HCT116 (cell line): ENCODE results near the gene DEFB110. TPM values are rescaled to one million over a fixed set of nuclear protein-coding genes. Genes with fewer than 3 reads are reported as not detected.

Experiments
- ATAC-seq: fragments of 200-7000 bp; cut with Tn5 transposase; 2 replicates; pipeline ENCODE4 v1.9.1; 2020; ENCODE audit warnings: mild to moderate bottlenecking, moderate library complexity
- BruUV-seq: library from RNA; stranded (reverse); fragments of 400-500 nt; replicated peaks from 2 replicates; lab custom pipeline; 2021; lab: Mats Ljungman, UMichigan
- CTCF ChIA-PET: fragments of 300-600 bp; sonication (Branson Sonifier 250); formaldehyde crosslinking; loops from one replicate; lab custom pipeline; 2021; ENCODE audit warnings: antibody characterized with exemption; lab: Charles Lee
- POLR2A ChIA-PET: fragments of 300-600, 350-600 bp; sonication (Branson Sonifier 250); formaldehyde crosslinking; loops from one replicate; lab custom pipeline; 2021; ENCODE audit warnings: antibody characterized with exemption; lab: Charles Lee
- RAD21 ChIA-PET, 2 experiments: fragments of 300-600 bp; sonication (Branson Sonifier 250); formaldehyde crosslinking; loops; one replicate each; lab custom pipeline; 2023; ENCODE audit warnings: low total read pairs in 2 of 2; ENCODE audit not compliant: uncharacterized antibody in 2 of 2, unreplicated experiment in 2 of 2, low non-redundant PET in 1 of 2; lab: Charles Lee
- DNase-seq: peaks from one replicate; pipeline ENCODE4 v3.0.0-alpha.2; 2010; ENCODE audit warnings: low read depth, low spot score
- H2AFZ ChIP-seq: fragments of 200-600 bp; shearing (Covaris generic), sonication (generic); 2 replicates; pipeline ENCODE4 v1.6.1; 2017; ENCODE audit warnings: low read depth, mixed run types, mixed read lengths, antibody characterized with exemption, low read length; ENCODE audit not compliant: poor library complexity, severe bottlenecking
- H3K27ac ChIP-seq: 2 replicates; pipeline ENCODE4 v1.5.1; 2012; ENCODE audit warnings: low read depth, low read length
- H3K27me3 ChIP-seq: fragments of 200-600 bp; sonication (generic); 2 replicates; pipeline ENCODE4 v1.6.1; 2016; ENCODE audit warnings: mixed run types, low read length, mixed read lengths; ENCODE audit not compliant: insufficient read depth
- H3K36me3 ChIP-seq, 2 experiments: fragments of 200-500 bp in 1 of 2; fragments of 200-600 bp in 1 of 2; sonication (Bioruptor generic) in 1 of 2; sonication (generic) in 1 of 2; 2 replicates each; pipeline versions ENCODE4 v1.5.1 to v1.6.1; 2014 to 2016; ENCODE audit warnings: low read length in 2 of 2, inconsistent platforms in 1 of 2, mixed read lengths in 1 of 2, mixed run types in 1 of 2; ENCODE audit not compliant: insufficient read depth in 2 of 2, control insufficient read depth in 1 of 2
- H3K4me1 ChIP-seq, 2 experiments: fragments of 200-600 bp in 1 of 2; sonication (generic) in 1 of 2; 2 replicates each; pipeline versions ENCODE4 v1.5.1 to v1.6.1; 2012 to 2017; ENCODE audit warnings: low read length in 2 of 2, inconsistent platforms in 1 of 2, mild to moderate bottlenecking in 1 of 2, mixed read lengths in 1 of 2, mixed run types in 1 of 2, moderate library complexity in 1 of 2; ENCODE audit not compliant: insufficient read depth in 2 of 2, control insufficient read depth in 1 of 2
- H3K4me2 ChIP-seq: fragments of 200-600 bp; sonication (generic); 2 replicates; pipeline ENCODE4 v1.6.1; 2017; ENCODE audit warnings: mixed run types, low read length, mixed read lengths
- H3K4me3 ChIP-seq, 2 experiments: fragments of 200-600 bp in 1 of 2; sonication (generic) in 1 of 2; replicated peaks in 1 of 2; 2 replicates each; pipeline ENCODE4 v1.5.1; 2011 to 2016; ENCODE audit warnings: low read length in 2 of 2, control low read depth in 1 of 2, low read depth in 1 of 2, mild to moderate bottlenecking in 1 of 2, mixed read lengths in 1 of 2, mixed run types in 1 of 2
- H3K79me2 ChIP-seq: fragments of 200-600 bp; sonication (generic); 2 replicates; pipeline ENCODE4 v1.6.1; 2017; ENCODE audit warnings: mild to moderate bottlenecking, mixed run types, low read length, moderate library complexity, mixed read lengths; ENCODE audit not compliant: insufficient read depth
- H3K9ac ChIP-seq: fragments of 200-600 bp; sonication (generic); 2 replicates; pipeline ENCODE4 v1.6.1; 2016; ENCODE audit warnings: low read length, mixed read lengths
- H3K9me2 ChIP-seq: fragments of 200-600 bp; sonication (generic), shearing (Covaris generic); 2 replicates; pipeline ENCODE4 v1.6.1; 2017; ENCODE audit warnings: mixed run types, mild to moderate bottlenecking, moderate library complexity; ENCODE audit not compliant: insufficient read depth
- H3K9me3 ChIP-seq, 2 experiments: fragments of 200-500 bp in 1 of 2; fragments of 200-600 bp in 1 of 2; sonication (Bioruptor generic) in 1 of 2; sonication (generic) in 1 of 2; 2 replicates each; pipeline ENCODE4 v1.6.1; 2014 to 2017; ENCODE audit warnings: low read length in 2 of 2, mixed read lengths in 2 of 2, inconsistent platforms in 1 of 2, low read depth in 1 of 2, mild to moderate bottlenecking in 1 of 2, mixed run types in 1 of 2, moderate library complexity in 1 of 2; ENCODE audit not compliant: control insufficient read depth in 1 of 2, insufficient read depth in 1 of 2
- H4K20me1 ChIP-seq: fragments of 200-600 bp; sonication (generic), shearing (Covaris generic); 2 replicates; pipeline ENCODE4 v1.6.1; 2017; ENCODE audit warnings: mixed run types, mild to moderate bottlenecking, moderate library complexity; ENCODE audit not compliant: insufficient read depth
- ELF1 ChIP-seq: IDR thresholded peaks from 2 replicates; pipeline ENCODE4 v1.6.1; 2012; ENCODE audit warnings: low read depth, borderline replicate concordance
- EZH2phosphoT487 ChIP-seq: fragments of 200-600 bp; IDR thresholded peaks from 2 replicates; pipeline ENCODE4 v1.6.1; 2018; ENCODE audit warnings: antibody characterized with exemption, borderline replicate concordance
- JUND ChIP-seq: IDR thresholded peaks from 2 replicates; pipeline ENCODE4 v1.6.1; 2012
- RAD21 ChIP-seq: IDR thresholded peaks from 2 replicates; pipeline ENCODE4 v1.6.1; 2012; ENCODE audit warnings: low read depth, mild to moderate bottlenecking
- REST ChIP-seq: IDR thresholded peaks from 2 replicates; pipeline ENCODE4 v1.6.1; 2012; ENCODE audit warnings: low read depth
- SP1 ChIP-seq: IDR thresholded peaks from 2 replicates; pipeline ENCODE4 v1.6.1; 2012; ENCODE audit warnings: low read depth
- SRF ChIP-seq: IDR thresholded peaks from 2 replicates; pipeline ENCODE4 v1.6.1; 2012; ENCODE audit warnings: low read depth
- YY1 ChIP-seq: IDR thresholded peaks from 2 replicates; pipeline ENCODE4 v1.6.1; 2011; ENCODE audit warnings: low read length, low read depth, moderate library complexity, mild to moderate bottlenecking; ENCODE audit not compliant: insufficient replicate concordance; ENCODE audit errors: extremely low read depth
- ZBTB33 ChIP-seq: IDR thresholded peaks from 2 replicates; pipeline ENCODE4 v1.6.1; 2011; ENCODE audit warnings: mild to moderate bottlenecking, low read length, moderate library complexity; ENCODE audit not compliant: insufficient replicate concordance; ENCODE audit errors: extremely low read depth
- ZNF274 ChIP-seq: fragments of 200-500 bp; sonication (Bioruptor generic); IDR thresholded peaks from 2 replicates; pipeline ENCODE4 v1.6.1; 2014; ENCODE audit warnings: mild to moderate bottlenecking, low read depth, low read length, inconsistent platforms
- intact Hi-C: fragments of 100-400 bp; cut with micrococcal nuclease; formaldehyde crosslinking; loops from 2 replicates; pipeline ENCODE4 v1.10.0; 2022
- total RNA-seq: library from RNA; stranded (reverse); gene quantifications from one replicate; pipeline ENCODE4 v1.2.1, GENCODE V29; 2021; ENCODE audit not compliant: unreplicated experiment

The DEFB110 gene
- total RNA-seq, 1 experiment from 2014 or later = not detected

- ChIA-PET RAD21 (no interaction called here), POLR2A (no interaction called here), CTCF (no interaction called here)
- no peaks in the 10 kb centered on the region for H3K9me3 ChIP-seq
- no peak overlapping the region for H3K9ac ChIP-seq
- no peaks in the 10 kb centered on the region for H3K9me2 ChIP-seq
- 0 out of 2 replicates have a peak, but pooled peaks cover 11% of the 10 kb centered on the region for H3K27me3 ChIP-seq
- BruUV-seq = no TSS peak
- H3K79me2 ChIP-seq = no peaks in the 10 kb centered on the region
- no peak overlapping the region for H3K4me3 ChIP-seq
- no peak overlapping the region for H3K4me2 ChIP-seq
- no peaks in the 10 kb centered on the region for H3K4me1 ChIP-seq
- H3K27ac ChIP-seq = no peak overlapping the region
- no peak overlapping the region for H2AFZ ChIP-seq
- no peak for DNase-seq
- no peak for TF ChIP-seq YY1
- no peak for TF ChIP-seq REST
- TF ChIP-seq EZH2phosphoT487 = no peak
- TF ChIP-seq ZNF274 = no peak
- TF ChIP-seq SRF = no peak
- TF ChIP-seq ZBTB33 = no peak
- TF ChIP-seq ELF1 = no peak
- TF ChIP-seq JUND = no peak
- TF ChIP-seq RAD21 = no peak
- no peak for TF ChIP-seq SP1
- no peaks in the 10 kb centered on the region for H3K36me3 ChIP-seq
- ATAC-seq = no peak
- intact Hi-C loops = no loop called here
- no peaks in the 10 kb centered on the region for H4K20me1 ChIP-seq
Measured at GRCh38 chr6:49978332-49979226, 43.2 kb downstream of the DEFB110 start.
